Myocyte (in vitro differentiated cells): ENCODE data around the gene EVC2. TPM values are rescaled to one million over a fixed set of nuclear protein-coding genes. Genes with fewer than 3 reads are reported as not detected.
A peak's percentile ranks its signal among the peaks of the same experiment; 100 is the strongest.

Experiments
- DNase-seq: peaks from one replicate; pipeline ENCODE4 v3.0.0-alpha.2; 2012; ENCODE audit warnings: low read depth
- total RNA-seq: library from RNA; depleted of rRNA; stranded (reverse); fragments of >200 nt; gene quantifications from 2 replicates; pipeline ENCODE4 v1.2.3, GENCODE V29; 2014

EVC2 gene
- total RNA-seq, 1 donor from 2014 or later = 10.8 TPM

DNA sequence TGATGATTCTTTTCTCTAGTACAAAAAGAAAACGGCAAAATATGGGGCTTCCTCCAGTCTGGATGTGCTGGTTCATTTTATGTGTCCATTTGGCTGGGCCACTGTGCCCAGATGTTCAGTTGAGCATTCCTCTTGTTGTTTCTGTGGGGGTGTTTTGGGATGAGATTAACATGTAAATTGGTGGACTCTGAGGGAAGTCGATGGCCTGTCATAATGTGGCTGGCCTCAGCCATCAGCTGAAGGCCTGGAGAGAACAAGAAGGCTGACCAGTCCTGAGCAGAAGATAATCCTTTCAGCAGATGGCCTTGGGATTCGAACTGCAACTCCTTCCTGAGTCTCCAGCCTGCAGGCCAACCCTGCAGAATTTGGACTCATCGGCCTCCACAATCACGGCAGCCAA is 136.7 kb downstream of the EVC2 start:
- DNase-seq = no peak

DNA sequence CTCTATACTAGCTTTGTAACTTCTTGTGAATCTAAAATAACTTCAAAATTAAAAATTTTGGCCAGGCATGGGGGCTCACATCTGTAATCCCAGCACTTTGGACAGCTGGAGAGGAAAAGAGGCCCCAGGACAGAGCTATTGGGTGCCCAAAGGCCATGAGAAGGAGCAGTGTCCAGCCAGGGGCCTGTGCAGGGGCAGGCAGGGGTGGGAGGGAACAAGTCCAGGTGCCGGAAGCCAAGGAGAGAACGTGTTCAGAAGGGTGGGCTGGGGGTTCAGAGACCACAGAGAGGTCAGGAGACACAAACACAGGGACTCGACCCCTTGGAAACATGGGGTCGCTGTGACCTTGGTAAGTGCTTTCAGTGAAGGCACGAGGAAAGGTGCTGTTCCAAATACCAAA is 138.9 kb downstream of the EVC2 start:
- no peak for DNase-seq

DNA sequence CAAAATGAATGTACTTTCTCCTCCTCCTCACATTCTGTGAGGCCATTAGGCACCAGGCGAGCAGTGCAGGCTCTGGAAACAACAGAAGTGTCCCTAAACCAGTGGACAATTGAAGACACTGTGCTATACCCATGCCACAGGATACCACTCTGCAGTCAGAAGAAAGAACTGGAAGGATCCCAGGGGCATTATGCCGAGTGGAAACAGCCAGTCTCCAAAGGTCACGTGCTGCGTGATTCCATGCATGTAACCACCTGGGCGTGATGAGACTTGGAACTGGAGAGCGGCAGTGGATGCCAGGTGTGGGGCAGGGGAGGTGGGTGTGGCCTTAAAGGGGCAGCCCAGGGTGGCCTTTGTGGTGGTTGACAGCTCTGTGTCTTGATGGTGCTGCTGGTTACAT is 139.4 kb downstream of the EVC2 start:
- no peak for DNase-seq

DNA sequence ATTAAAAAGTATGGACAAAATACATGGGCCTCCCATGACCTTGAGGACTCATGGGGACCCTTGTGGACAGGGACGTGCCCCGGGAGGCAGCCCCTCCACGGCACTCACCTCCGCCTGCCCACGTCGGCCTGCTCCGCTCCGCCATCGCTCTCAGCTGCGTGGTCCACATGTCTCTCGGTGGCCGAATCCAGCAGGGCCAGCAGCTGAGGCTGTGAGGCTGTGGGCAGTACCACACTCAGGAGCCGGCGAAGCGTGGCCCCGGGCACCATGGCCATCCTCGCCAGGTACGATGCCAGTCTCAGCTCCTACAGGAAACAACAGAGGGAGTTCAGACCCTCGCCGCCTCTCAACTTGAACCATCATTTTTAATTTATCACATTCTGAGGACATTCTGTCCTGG is 140.0 kb downstream of the EVC2 start:
- no peak for DNase-seq

DNA sequence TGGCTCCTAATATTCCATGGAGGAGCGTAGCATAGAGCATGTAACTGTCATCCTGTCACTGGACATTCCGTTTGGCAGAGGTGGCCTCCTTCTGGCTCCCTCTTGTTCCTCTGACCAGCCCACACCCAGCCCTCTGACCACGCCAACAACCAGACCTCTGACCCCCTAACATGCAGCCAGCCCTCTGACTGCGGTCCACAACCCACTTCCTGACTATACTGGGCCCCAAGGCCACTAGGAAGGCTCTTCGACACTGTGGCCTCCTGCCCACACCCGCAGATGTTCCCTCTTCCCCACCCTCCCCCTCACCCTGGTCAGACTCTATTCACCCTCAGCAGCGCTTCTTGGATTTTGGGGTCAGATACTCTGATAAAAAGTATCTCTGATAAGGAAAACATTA is 141.4 kb downstream of the EVC2 start:
- DNase-seq = peak; percentile 12

DNA sequence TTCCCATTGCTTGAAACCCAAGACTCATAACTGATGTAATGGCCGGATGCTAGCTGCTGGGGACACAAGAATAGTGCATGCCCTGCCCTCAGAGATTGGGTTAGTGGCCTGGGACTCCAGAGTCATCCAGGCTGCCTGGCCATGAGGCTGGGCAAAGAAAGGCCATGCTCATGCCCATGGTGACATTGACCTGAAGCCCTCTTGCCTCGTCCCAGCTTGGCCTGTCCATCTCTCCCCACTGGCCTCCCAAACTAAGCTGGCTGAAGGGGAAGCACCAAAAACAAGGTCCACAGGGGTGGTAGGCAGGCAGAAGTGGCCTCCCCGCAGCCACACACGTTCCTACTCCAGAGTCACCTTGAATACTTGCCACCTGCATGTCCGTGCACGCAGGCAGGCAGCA is 141.8 kb downstream of the EVC2 start:
- DNase-seq = no peak

DNA sequence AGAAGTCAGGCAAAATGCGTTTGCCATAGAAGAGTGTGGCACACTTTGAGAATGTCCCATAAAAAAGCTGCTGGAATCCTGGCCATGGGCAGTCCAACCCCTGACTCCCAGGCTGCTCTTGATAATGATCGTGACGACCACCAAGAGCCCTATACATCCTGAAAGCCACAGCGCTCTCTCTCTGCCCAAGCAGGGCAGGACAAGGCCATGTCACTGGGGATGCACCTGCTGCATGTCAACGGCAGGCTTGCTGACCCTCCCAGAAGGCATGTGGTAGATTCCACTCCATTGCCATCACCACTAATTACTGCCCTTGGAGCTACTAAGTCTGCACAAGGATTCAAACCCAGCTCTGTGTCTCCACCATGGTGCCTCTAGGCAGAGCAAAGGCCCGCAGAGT is 144.5 kb downstream of the EVC2 start:
- DNase-seq = peak; percentile 49

DNA sequence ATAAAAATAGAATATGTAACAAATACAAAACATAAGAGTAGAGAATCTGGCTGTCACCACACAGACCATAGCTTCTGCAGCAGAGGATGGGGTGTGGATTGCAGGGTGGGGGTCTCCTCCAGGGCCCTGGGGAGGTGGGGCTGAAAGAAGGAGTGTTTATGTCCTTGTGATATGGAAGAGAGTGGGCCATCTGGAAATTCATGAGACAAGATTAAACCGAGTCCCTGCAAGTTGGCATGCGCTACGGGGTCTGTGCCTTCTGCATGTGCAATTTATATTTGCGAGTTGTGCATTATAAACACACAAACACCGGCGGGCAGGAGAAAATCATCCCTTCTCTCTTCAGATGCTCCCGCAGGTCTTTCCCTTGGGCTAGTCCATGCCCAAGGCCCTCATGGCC is 145.9 kb downstream of the EVC2 start:
- DNase-seq = no peak

DNA sequence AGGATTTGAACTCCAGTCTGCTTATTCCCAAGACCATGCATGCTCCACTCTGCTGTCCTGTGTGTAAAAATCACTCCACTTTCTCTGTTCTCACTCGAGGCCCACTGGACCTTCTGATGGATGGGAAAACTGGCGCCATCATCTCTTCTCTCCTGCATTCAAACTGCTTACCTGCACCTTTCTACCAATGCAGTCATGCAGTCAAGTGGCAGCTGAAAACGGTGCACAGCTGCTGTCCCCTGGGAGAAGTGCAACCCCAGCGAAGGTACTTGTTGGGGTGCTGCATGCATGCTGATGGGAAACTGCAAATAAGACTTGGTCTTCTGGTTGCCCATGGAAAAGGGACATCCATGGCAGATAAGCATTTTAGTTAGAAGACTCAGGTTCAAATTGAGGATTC is 147.1 kb downstream of the EVC2 start:
- DNase-seq = no peak

DNA sequence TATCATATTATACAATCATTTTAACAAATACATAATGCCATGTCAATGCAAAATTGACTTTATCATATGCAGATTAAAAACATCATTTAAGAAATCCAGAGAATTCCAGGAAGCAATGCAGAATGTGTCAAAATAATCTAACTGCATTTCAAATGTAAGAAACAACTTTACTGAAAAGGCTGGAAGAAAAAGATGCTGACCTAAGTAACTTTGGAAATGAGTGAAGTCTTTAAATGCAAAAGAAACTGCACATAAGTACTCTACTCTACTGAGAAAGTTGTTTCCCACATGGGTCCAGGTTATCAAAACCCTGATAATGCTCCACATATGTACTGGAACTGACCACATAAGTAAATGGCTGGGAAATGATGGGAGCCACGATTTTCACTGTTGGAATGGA is 149.9 kb downstream of the EVC2 start:
- DNase-seq = no peak

DNA sequence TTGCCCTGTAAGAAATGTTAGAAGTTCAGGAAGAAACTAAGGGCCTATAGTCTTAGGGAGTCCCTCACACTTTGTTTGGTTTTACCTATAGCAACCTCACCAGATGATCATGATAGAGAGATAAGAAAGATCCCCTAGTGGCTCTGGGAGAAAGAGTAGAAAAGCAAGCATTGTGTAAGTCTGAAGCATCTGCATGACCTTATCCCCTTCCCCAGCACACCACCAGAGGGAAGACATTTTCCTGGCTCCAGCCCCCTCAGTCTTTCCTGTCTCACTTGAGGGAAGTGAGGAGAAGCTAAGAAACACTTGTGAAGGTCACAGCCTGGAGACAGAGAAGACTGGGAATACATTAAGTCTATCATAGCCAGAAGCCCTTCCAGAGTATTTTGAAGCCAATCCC is 154.0 kb downstream of the EVC2 start:
- DNase-seq = no peak

DNA sequence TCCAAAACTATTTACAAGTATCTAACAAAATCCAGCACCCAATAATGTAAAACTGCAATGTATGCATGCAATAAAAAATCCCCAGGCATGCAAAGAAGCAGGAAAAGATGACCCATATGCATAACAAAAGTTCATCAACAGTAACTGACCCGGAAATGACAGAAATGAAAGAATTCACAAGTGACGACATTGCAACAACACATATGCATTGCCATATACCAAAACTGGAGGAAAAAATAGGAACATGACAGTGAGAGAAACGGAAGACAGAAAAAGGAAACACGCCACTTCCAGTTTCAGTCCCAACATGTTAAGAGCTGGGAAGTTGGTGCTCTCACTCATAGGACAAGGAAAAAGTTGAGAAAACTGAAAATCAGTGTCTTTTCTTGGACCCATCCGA is 154.6 kb downstream of the EVC2 start:
- DNase-seq = no peak

DNA sequence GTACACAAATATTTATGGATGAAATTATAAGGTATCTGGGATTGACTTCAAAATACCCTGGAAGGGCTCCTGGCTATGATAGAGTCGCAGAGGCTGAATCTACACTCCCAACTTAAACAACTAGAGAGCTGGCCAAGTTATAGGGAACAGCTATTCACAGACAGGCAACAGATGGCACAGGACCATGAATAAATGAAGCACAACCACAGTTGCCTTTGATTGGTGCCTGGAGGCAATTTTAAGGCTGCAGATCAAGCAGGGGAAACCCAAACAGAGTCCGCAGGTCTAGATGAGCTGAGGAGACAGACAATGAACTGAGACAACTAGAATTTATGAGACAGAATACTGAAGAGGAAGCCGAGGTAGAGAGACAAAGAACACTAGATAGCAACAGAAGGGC is 155.9 kb downstream of the EVC2 start:
- DNase-seq = no peak

DNA sequence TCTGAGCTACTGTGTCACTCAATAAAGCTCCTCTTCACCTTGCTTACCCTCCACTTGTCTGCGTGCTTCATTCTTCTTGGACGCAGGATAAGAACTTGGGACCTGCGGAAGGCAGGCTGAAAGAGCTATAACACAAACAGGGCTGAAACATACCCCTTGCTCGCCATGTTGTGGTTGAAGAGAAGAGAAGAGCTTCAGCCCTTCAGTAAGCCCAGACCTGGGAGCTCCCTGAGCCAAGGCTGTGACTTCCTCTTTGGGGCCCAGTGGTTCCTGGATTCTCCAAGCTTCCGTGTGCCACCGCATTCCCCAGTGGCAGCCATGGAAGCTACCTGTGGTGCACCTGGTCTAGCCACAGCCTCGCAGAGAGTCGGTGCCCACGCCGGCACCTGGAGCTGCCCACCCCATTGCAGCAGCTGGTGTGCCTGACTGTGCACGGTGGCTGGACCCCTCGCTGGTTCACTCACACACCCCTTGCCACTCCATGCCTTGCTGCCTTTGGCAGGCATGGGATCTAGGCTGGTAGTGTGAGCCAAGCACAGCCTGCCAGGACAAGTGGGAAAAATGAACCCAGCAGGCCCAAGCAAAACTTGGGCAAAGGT is 160.6 kb downstream of the EVC2 start:
- DNase-seq = no peak

DNA sequence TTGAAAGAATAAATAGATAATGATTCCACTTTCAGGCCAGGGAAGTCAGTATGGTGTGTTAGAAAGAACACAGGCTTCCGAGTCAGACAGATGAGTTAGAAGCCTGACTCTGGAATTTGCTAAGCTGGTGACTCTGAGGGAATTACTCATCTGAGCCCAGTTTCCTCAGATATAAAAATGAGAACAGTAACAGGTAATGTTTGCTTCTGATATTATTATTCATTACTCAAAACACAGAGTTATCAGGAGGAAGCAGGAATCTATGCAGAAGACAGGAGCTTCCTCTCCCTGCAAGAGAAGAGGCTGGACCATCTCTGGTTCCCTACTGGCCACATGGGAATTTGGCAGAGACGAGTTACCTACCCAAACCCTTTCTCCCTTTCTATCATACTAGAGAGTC is 163.1 kb downstream of the EVC2 start:
- no peak for DNase-seq

DNA sequence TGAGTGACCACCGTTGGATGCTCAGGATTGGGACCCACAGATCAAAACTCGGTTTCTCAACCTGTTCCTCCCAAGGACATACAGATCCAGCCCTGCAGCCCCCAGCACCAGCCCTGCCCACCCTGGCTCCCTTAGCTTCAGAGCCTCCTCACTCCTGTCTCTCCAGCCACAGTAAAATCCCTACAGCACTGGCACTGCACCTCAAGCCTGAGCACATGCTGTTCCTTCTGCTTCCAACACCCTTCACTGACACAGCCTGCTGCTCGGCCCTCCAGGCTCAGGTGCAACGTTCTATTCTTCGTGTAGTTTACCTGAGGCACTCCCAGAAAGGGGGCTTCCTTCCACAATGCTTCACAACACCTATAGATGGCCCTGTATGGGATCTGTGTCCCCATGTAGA is 163.6 kb downstream of the EVC2 start:
- no peak for DNase-seq

DNA sequence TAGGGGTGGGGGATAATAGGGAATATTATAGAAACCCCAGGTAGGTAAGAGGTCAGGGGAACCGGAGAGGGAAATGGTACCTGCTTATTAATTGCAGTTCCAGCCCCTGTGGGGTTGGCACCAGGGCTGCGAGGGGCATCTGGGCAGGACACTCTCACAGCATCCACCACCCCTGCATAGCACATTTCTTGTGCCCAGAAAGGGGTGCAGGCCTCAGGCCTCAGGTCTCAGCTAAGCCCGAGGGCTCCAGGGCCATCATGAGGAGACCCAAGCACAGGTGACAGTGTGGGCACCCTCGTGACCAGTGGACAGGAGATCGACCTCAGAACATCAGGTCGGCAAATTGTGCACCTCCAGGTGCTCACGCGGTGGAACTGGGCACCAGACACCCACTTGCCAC is 164.7 kb downstream of the EVC2 start:
- DNase-seq = no peak

DNA sequence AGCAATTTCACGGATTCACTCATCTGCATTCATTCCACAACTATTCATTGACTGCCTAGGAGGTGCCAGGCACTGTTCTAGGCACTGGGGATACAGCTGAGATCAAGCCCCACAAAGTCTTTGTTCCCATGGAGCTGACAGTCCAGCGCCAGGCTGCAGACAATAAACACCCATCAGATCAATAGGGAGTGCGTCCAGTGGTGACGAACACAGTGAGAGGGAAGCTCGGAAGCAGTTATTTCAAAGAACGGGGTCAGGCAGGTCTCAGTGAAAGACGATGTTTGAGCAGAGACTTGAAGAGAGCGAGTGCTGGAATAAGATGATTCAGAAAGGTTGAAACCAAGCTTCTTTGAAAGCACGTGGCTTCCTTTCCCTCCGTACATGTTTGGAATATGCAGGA is 167.2 kb downstream of the EVC2 start:
- DNase-seq = no peak

DNA sequence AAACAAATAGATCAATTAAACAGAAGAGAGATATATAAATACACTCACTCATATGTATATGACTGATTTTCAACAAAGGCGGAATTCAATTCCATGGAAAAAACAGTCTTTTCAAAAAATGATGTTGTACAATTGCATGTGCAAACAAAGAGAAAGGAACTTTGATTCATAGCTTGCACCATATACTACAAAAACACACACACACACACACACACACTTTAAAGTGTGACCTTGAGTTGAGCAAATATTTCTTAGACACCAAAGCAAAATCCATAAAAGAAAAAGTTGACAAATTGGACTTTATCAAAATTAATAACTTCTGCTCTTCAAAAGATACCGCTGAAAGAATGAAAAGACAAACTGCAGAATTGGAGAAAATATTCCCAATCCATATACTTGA is 168.8 kb downstream of the EVC2 start:
- DNase-seq = no peak

DNA sequence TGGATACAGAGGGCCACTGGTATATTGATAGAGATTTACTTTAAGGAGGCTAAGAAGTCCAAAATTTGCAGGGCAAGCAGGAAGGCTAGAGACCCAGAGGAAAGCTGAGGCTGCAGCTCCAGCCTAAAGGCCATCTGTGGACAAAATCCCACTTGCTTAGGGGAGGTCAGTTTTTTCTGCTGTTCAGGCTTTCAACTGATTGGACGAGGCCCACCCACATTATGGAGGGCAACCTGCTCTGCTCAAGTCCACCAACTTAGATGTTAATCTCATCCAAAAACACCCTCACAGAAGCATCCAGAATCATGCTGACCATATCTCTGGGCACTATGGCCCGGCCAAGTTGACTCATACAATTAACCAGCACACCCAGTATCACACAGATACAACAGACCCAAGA is 176.3 kb downstream of the EVC2 start:
- no peak for DNase-seq

DNA sequence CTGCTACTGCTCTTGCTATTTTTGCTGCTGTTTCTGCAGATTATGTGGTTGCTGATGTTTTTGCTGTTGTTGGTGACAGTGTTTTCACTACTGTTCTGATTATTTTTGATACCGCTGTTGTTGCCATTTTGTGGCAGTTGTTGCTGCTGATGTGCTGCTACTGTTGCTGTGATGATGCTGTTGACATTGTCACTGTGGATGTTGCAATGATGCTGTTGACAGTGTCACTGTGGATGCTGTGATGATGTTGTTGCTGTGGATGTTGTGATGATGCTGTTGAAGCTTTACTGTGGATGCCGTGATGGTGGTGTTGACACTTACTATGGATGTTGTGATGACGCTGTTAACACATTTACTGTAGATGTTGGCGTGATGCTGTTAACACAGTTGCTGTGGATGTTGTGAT is 180.3 kb downstream of the EVC2 start:
- DNase-seq = no peak

DNA sequence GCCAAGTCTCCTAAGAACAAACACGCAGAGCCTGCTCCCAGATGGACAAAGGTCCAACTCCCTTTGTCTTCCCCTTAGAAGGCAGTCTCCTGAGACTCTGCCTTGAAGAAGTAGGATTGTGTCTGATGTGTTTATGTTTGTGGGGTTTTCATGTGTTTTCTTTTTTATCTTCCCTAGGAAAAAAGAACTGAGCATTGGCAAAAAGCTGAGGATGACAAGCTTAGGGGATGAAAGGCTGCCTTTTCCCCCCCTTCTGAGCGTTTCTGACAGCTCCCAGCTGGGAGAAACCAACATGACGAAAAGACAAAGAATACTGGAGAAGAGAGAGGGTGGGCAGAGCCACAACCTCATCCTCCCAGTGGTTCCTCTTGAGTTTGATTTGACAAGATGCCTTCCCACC is 181.1 kb downstream of the EVC2 start:
- DNase-seq = no peak

DNA sequence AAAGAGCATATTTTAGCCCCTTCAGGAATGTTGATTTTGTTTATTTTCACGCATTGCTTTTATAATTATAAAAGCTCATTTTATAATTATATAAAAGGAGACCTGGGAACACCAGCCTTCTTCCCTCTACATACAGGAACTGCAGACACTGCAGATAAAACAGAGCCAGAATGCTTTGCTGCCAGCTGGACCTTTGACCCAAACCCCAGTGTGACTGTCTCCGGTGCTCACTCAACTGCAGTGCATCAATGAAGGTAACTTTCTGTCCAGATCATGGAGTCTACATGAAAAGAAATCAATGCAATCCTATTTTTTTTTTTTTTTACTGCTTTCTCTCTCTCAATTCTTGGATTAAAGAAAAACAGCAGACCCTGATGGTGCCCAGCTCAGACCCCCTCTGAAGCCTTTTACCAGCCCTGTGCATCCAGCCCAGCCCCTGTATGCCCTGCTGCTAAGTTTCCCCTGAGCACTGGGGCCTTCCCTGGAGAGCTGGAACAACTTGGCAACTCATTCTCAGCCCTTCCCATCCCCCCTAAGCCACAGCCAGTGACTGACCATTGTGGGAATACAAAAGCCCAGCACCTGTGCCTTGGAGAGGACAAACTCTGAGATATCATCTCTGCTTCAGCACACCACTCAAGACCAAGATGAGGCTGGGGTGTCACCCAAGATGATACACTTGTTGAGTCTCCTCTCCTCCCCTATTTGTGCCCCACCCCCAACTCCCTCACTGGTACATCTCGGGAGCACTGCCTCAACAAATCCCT is 182.1 kb downstream of the EVC2 start:
- peak; percentile 91 for DNase-seq
